CD14-positive monocyte (primary cell): ENCODE data around the gene CREBBP. TPM values are rescaled to one million over a fixed set of nuclear protein-coding genes. Genes with fewer than 3 reads are reported as not detected.

Experiments used
- DNase-seq, 3 donors: peaks; one replicate each; pipeline ENCODE4 v3.0.0-alpha.2; 2011 to 2022
- H2AFZ ChIP-seq: 2 replicates; pipeline ENCODE4 v1.6.0; 2012; ENCODE audit warnings: mild to moderate bottlenecking, low read depth, low read length, inconsistent platforms; ENCODE audit not compliant: insufficient read depth, poor library complexity, severe bottlenecking
- H3K27ac ChIP-seq, 2 donors: 1 replicate in 1 of 2; 2 replicates in 1 of 2; pipeline ENCODE4 v1.5.1; 2012 to 2013; ENCODE audit warnings: low read length in 2 of 2, control low read depth in 1 of 2, inconsistent platforms in 1 of 2, low read depth in 1 of 2, mild to moderate bottlenecking in 1 of 2
- H3K27me3 ChIP-seq, 2 donors: one replicate each; pipeline versions ENCODE4 v1.6.0 to v1.6.1; 2011 to 2013; ENCODE audit warnings: low read length in 2 of 2; ENCODE audit not compliant: control insufficient read depth in 2 of 2, insufficient read depth in 2 of 2
- H3K36me3 ChIP-seq, 2 donors: replicated peaks in 1 of 2; 1 replicate in 1 of 2; 2 replicates in 1 of 2; pipeline versions ENCODE4 v1.5.1 to v1.6.1; 2012 to 2013; ENCODE audit warnings: low read length in 2 of 2, control low read depth in 1 of 2, inconsistent platforms in 1 of 2, mild to moderate bottlenecking in 1 of 2; ENCODE audit not compliant: insufficient read depth in 2 of 2, control insufficient read depth in 1 of 2
- H3K4me1 ChIP-seq, 2 donors: 1 replicate in 1 of 2; 2 replicates in 1 of 2; pipeline versions ENCODE4 v1.5.1 to v1.6.1; 2012 to 2013; ENCODE audit warnings: low read length in 2 of 2, control low read depth in 1 of 2, inconsistent platforms in 1 of 2, mild to moderate bottlenecking in 1 of 2, moderate library complexity in 1 of 2; ENCODE audit not compliant: insufficient read depth in 2 of 2, control insufficient read depth in 1 of 2
- H3K4me2 ChIP-seq: replicated peaks from 2 replicates; pipeline ENCODE3; 2012; ENCODE audit warnings: low read length, moderate library complexity, mild to moderate bottlenecking; ENCODE audit not compliant: poor library complexity, severe bottlenecking; ENCODE audit errors: extremely low read depth
- H3K4me3 ChIP-seq, 3 experiments: fragments of 200-600 bp in 1 of 3; sonication (generic) in 1 of 3; replicated peaks in 1 of 3; 1 replicate in 2 of 3; 2 replicates in 1 of 3; pipeline ENCODE4 v1.5.1; 2011 to 2013; ENCODE audit warnings: low read length in 3 of 3, mild to moderate bottlenecking in 3 of 3, control low read depth in 2 of 3, low read depth in 2 of 3, inconsistent platforms in 1 of 3, moderate library complexity in 1 of 3
- H3K79me2 ChIP-seq: 2 replicates; pipeline ENCODE4 v1.6.0; 2012; ENCODE audit warnings: mild to moderate bottlenecking, control low read depth, inconsistent platforms, low read length, moderate library complexity; ENCODE audit not compliant: insufficient read depth
- H3K9ac ChIP-seq: 2 replicates; pipeline ENCODE4 v1.6.0; 2017; ENCODE audit warnings: low read length, mild to moderate bottlenecking; ENCODE audit not compliant: insufficient read depth, poor library complexity, severe bottlenecking
- H3K9me3 ChIP-seq, 2 donors: replicated peaks in 1 of 2; 1 replicate in 1 of 2; 2 replicates in 1 of 2; pipeline versions ENCODE4 v1.5.1 to v1.6.1; 2012 to 2013; ENCODE audit warnings: low read length in 2 of 2, control low read depth in 1 of 2; ENCODE audit not compliant: control insufficient read depth in 1 of 2, insufficient read depth in 1 of 2
- H4K20me1 ChIP-seq: 2 replicates; pipeline ENCODE4 v1.6.0; 2012; ENCODE audit warnings: mild to moderate bottlenecking, low read length, control low read depth, moderate library complexity; ENCODE audit not compliant: insufficient read depth
- H3K27ac Mint-ChIP-seq, 7 donors: one replicate each; pipeline ENCODE4 v1.8.0; 2020; ENCODE audit warnings: mild to moderate bottlenecking in 7 of 7, mixed read lengths in 7 of 7, moderate library complexity in 6 of 7, inconsistent platforms in 2 of 7
- H3K27me3 Mint-ChIP-seq, 3 donors: one replicate each; pipeline ENCODE4 v1.8.0; 2021 to 2022; ENCODE audit warnings: low read depth in 3 of 3, mild to moderate bottlenecking in 3 of 3, mixed read lengths in 3 of 3, moderate library complexity in 3 of 3, inconsistent platforms in 1 of 3
- H3K36me3 Mint-ChIP-seq, 2 donors: one replicate each; pipeline ENCODE4 v1.8.0; 2020; ENCODE audit warnings: mixed read lengths in 2 of 2, inconsistent platforms in 1 of 2, mild to moderate bottlenecking in 1 of 2
- H3K4me1 Mint-ChIP-seq: one replicate; pipeline ENCODE4 v1.8.0; 2020; ENCODE audit warnings: mild to moderate bottlenecking, mixed read lengths
- H3K4me3 Mint-ChIP-seq, 2 donors: one replicate each; pipeline ENCODE4 v1.8.0; 2020; ENCODE audit warnings: mild to moderate bottlenecking in 2 of 2, mixed read lengths in 2 of 2, moderate library complexity in 1 of 2
- H3K9me3 Mint-ChIP-seq, 7 donors: one replicate each; pipeline ENCODE4 v1.8.0; 2020 to 2022; ENCODE audit warnings: mixed read lengths in 7 of 7, mild to moderate bottlenecking in 6 of 7, moderate library complexity in 6 of 7, inconsistent platforms in 2 of 7
- WGBS: methylation state at CpG from one replicate; pipeline ENCODE4 v1.1.5; 2013; ENCODE audit warnings: missing lambda C conversion rate; ENCODE audit not compliant: insufficient coverage; 5-methylcytosine and 5-hydroxymethylcytosine counted together
- intact Hi-C, 2 donors: fragments of 100-400 bp; cut with micrococcal nuclease; formaldehyde crosslinking; loops; one replicate each; pipeline versions ENCODE4 v1.15.0 to v1.15.1; 2023
- polyA plus RNA-seq, 3 donors: library from polyadenylated mRNA; depleted of rRNA in 1 of 3; unstranded in 2 of 3; stranded (reverse) in 1 of 3; fragments of 300-500 nt in 2 of 3; fragments of >200 nt in 1 of 3; fragmentation: Illumina TruSeq in 2 of 3; gene quantifications; 1 replicate in 2 of 3; 2 replicates in 1 of 3; pipeline ENCODE4 v1.2.3, GENCODE V29; 2012 to 2021
- TF ChIP-seq, protein P1 (sequence below): fragments of 200-600 bp; IDR thresholded peaks from one replicate; pipeline ENCODE4 v1.8.0; 2022; ENCODE audit warnings: antibody characterized with exemption, mild to moderate bottlenecking

CREBBP gene
- polyA plus RNA-seq, 3 donors: 2.1 to 26.9 (median 6.2) TPM

DNA sequence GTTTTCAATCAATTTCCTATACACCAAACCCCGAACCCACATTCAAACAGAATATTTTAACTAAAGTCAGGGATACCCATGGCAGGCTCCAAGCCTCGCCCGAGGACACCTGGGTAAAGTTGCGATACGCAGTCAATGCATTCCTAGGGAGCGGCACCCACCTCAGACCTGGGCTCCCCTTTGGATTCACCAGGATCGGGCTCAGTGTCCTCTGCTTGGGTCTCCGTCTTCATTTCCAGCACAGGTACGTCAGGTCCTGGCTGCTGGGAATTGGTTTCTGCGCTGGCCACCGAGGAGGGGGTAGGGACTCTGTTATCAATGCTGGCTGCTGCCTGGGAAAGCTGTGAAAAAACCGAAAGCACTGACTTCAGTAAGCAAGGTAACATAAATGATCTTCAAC is 111.5 kb downstream of the CREBBP start:
- intact Hi-C loops: no loop called here
- no peak for DNase-seq
- Mint-ChIP-seq H3K4me1 (peaks cover 17% of the 10 kb centered on the region), H3K27me3 (peaks cover 0 to 2% (median 1%) of the 10 kb centered on the region in 3 donors), H3K4me3 (no peak overlapping the region), H3K36me3 (peaks cover 79 to 91% of the 10 kb centered on the region in 2 donors), H3K27ac (peak overlapping the region in 5 of 7 donors; percentile 27 to 72 (median 67)), H3K9me3 (no peaks in the 10 kb centered on the region)
- H3K79me2 ChIP-seq: peaks cover 19% of the 10 kb centered on the region
- H3K9ac ChIP-seq: no peak overlapping the region
- no peak overlapping the region for H2AFZ ChIP-seq
- peaks cover 0 to 9% of the 10 kb centered on the region in 2 donors for H3K4me1 ChIP-seq
- no peaks in the 10 kb centered on the region for H3K27me3 ChIP-seq
- TF ChIP-seq, protein P1, sequence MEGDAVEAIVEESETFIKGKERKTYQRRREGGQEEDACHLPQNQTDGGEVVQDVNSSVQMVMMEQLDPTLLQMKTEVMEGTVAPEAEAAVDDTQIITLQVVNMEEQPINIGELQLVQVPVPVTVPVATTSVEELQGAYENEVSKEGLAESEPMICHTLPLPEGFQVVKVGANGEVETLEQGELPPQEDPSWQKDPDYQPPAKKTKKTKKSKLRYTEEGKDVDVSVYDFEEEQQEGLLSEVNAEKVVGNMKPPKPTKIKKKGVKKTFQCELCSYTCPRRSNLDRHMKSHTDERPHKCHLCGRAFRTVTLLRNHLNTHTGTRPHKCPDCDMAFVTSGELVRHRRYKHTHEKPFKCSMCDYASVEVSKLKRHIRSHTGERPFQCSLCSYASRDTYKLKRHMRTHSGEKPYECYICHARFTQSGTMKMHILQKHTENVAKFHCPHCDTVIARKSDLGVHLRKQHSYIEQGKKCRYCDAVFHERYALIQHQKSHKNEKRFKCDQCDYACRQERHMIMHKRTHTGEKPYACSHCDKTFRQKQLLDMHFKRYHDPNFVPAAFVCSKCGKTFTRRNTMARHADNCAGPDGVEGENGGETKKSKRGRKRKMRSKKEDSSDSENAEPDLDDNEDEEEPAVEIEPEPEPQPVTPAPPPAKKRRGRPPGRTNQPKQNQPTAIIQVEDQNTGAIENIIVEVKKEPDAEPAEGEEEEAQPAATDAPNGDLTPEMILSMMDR: no peak
- H3K4me2 ChIP-seq: no peak overlapping the region
- WGBS: 95% methylated on average over 11 of the region's 12 CpGs
- H3K4me3 ChIP-seq: no peak overlapping the region
- H3K27ac ChIP-seq: no peak overlapping the region
- no peaks in the 10 kb centered on the region for H3K9me3 ChIP-seq
- H3K36me3 ChIP-seq: peaks cover 86 to 98% of the 10 kb centered on the region in 2 donors
- peaks cover 99% of the 10 kb centered on the region for H4K20me1 ChIP-seq

DNA sequence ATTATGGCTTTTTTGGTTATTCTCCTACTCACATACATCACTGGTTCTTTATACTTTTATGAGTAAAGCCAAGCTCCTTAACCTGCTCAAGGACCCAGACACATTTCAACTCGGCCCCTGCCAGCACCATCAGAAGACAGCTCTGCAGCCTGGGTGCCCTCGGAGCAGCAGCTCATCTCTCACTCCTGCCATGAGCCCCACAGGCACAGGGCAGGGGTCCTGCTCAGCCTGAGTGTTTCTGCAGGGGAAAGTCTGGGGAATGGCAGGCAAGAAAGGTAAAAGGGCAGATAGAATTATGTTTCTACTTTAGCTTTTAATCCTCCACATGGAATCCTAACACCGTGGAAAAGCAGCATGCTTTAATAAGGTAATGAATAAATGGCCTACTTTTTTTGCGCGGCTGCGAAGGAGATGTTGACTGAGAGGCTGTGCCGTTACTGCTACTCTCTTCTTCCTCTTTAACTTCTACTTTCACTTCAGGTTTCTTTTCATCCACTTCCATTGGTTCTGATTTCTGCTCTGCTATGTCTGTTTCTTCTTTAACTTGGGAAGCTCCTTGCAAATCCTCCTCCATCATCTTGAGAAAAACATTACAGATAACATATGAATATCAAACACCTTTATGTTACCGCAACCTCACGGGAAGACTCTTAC is 113.1 kb downstream of the CREBBP start:
- H3K4me1 Mint-ChIP-seq: peaks cover 17% of the 10 kb centered on the region
- intact Hi-C loops: no loop called here
- H2AFZ ChIP-seq: no peak overlapping the region
- H3K36me3 Mint-ChIP-seq: peaks cover 78 to 91% of the 10 kb centered on the region in 2 donors
- no peaks in the 10 kb centered on the region for H3K9me3 ChIP-seq
- H3K9me3 Mint-ChIP-seq: peaks cover 0 to 1% (median 0%) of the 10 kb centered on the region in 7 donors
- H3K4me1 ChIP-seq: peaks cover 0 to 9% of the 10 kb centered on the region in 2 donors
- H3K9ac ChIP-seq: no peak overlapping the region
- peaks cover 19% of the 10 kb centered on the region for H3K79me2 ChIP-seq
- H3K36me3 ChIP-seq: peaks cover 81 to 97% of the 10 kb centered on the region in 2 donors
- H3K27ac Mint-ChIP-seq: peak overlapping the region; percentile 9 to 73 (median 59)
- peak; percentile 3 to 23 (median 15) for DNase-seq
- peak overlapping the region; percentile 34 to 61 for H3K27ac ChIP-seq
- H3K4me2 ChIP-seq: peak overlapping the region; percentile 27
- H3K4me3 ChIP-seq: no peak overlapping the region
- no peaks in the 10 kb centered on the region for H3K27me3 ChIP-seq
- H4K20me1 ChIP-seq: peaks cover 99% of the 10 kb centered on the region
- H3K4me3 Mint-ChIP-seq: no peak overlapping the region
- H3K27me3 Mint-ChIP-seq: peaks cover 0 to 2% (median 0%) of the 10 kb centered on the region in 3 donors
- TF ChIP-seq, protein P1: no peak
- WGBS: 10% methylated on average over 2 of the region's 9 CpGs
